Measurements from ENCODE around the gene TBC1D8. TPM values are rescaled to one million over a fixed set of nuclear protein-coding genes. Genes with fewer than 3 reads are reported as not detected.

Gene TBC1D8
- total and polyA plus RNA-seq, 9 of the 15 experiments (the other 6 are each of a cell fraction or from before 2014, with no cell fraction given), result 0.36 to 1.3 (median 0.82) TPM

DNA sequence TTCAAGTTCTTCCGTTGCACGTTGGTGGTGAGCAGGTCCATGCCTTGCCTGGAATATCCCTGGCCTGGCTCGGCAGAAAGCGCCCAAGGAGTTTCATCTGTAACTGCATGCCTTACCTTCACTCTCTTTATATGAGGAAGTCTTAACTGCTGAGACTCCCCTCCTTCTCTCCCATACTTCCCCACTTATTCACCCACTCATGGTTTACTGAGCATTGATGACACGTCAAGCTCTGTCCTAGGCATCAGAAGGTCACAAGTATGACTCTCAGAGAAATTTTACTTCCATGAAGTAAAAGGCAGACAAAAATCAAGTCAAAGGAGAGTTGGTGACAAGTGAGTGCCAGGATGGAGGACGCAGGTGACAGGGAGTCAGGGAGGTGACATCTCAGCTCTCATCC, 68.2 kb downstream of the TBC1D8 start:
- H4K20me1 ChIP-seq (replicated peaks; ENCODE audit: control insufficient read depth, insufficient read depth, low read length), result no peaks in the 10 kb centered on the region
- no peak overlapping the region for H3K9ac ChIP-seq (ENCODE audit: insufficient read depth in 1 of 2, low read depth in 2 of 2, low read length in 2 of 2)
- no peak overlapping the region for H3K4me3 ChIP-seq
- H3K9me1 ChIP-seq (ENCODE audit: control insufficient read depth, insufficient read depth, low read length), result no peaks in the 10 kb centered on the region
- ATAC-seq (no peak), DNase-seq (ENCODE audit: extremely low read depth in 1 of 4, low spot score in 3 of 4) (no peak), FAIRE-seq (no peak)
- TF ChIP-seq ZNF263 (CRISPR knock-in tag; IDR thresholded peaks at IDR 0.05; ENCODE audit: borderline replicate concordance), result no peak
- no peak for TF ChIP-seq MEF2A (IDR thresholded peaks at IDR 0.05; ENCODE audit: control insufficient read depth, low read depth, low read length)
- TF ChIP-seq GATAD2A (IDR thresholded peaks at IDR 0.05), result no peak
- TF ChIP-seq, protein P1, sequence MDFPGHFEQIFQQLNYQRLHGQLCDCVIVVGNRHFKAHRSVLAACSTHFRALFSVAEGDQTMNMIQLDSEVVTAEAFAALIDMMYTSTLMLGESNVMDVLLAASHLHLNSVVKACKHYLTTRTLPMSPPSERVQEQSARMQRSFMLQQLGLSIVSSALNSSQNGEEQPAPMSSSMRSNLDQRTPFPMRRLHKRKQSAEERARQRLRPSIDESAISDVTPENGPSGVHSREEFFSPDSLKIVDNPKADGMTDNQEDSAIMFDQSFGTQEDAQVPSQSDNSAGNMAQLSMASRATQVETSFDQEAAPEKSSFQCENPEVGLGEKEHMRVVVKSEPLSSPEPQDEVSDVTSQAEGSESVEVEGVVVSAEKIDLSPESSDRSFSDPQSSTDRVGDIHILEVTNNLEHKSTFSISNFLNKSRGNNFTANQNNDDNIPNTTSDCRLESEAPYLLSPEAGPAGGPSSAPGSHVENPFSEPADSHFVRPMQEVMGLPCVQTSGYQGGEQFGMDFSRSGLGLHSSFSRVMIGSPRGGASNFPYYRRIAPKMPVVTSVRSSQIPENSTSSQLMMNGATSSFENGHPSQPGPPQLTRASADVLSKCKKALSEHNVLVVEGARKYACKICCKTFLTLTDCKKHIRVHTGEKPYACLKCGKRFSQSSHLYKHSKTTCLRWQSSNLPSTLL (IDR thresholded peaks at IDR 0.05), result no peak
- TF ChIP-seq LCOR (CRISPR knock-in tag; IDR thresholded peaks at IDR 0.05), result no peak
- no peak for TF ChIP-seq BACH1 (tag; IDR thresholded peaks at IDR 0.05)
- TF ChIP-seq ZNF707 (CRISPR knock-in tag; conservative IDR thresholded peaks at IDR 0.05), result no peak
- TF ChIP-seq, protein P2, sequence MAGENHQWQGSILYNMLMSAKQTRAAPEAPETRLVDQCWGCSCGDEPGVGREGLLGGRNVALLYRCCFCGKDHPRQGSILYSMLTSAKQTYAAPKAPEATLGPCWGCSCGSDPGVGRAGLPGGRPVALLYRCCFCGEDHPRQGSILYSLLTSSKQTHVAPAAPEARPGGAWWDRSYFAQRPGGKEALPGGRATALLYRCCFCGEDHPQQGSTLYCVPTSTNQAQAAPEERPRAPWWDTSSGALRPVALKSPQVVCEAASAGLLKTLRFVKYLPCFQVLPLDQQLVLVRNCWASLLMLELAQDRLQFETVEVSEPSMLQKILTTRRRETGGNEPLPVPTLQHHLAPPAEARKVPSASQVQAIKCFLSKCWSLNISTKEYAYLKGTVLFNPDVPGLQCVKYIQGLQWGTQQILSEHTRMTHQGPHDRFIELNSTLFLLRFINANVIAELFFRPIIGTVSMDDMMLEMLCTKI (IDR thresholded peaks at IDR 0.05; ENCODE audit: partially characterized antibody), result no peak
- CTCF ChIA-PET (ENCODE audit: low intra/inter-chr PET ratio), result no interaction called here
- intact Hi-C loops (cut with micrococcal nuclease), result no loop called here
- no peaks in the 10 kb centered on the region for H3K9me3 ChIP-seq (replicated peaks; ENCODE audit: control insufficient read depth, insufficient read depth, low read depth, low read length)
- no peaks in the 10 kb centered on the region for H3K36me3 ChIP-seq (ENCODE audit: control insufficient read depth, insufficient read depth, low read length)
- POLR2A ChIA-PET, result interaction anchor here (0.6 to 1.0 kb wide), 2 partner anchors 448 to 1263 kb away, joined by 3 read pairs; no protein-coding TSS in a partner anchor
- in situ Hi-C loops (cut with MboI), result no loop called here
- peaks cover 17 to 58% of the 10 kb centered on the region in 2 experiments; a peak in 4 of 5 replicates for H3K27me3 ChIP-seq (ENCODE audit: control insufficient read depth in 2 of 2, insufficient read depth in 2 of 2, low read length in 2 of 2)
- WGBS (ENCODE audit: insufficient coverage, low coverage, missing lambda C conversion rate), result 0% methylated on average over 6 of the region's 6 CpGs
- no peak overlapping the region for H2AFZ ChIP-seq (ENCODE audit: low read depth, low read length)
- H3K4me1 ChIP-seq (replicated peaks in 1 of 2; ENCODE audit: control insufficient read depth in 2 of 2, insufficient read depth in 2 of 2, low read length in 2 of 2), result no peaks in the 10 kb centered on the region
- no peak overlapping the region for H3K4me2 ChIP-seq (ENCODE audit: insufficient read depth, low read length)
- no peaks in the 10 kb centered on the region for H3K79me2 ChIP-seq (ENCODE audit: control insufficient read depth, insufficient read depth, low read length)
- BruUV-seq (replicated peaks), result no TSS peak
- no peak overlapping the region for H3K27ac ChIP-seq (ENCODE audit: extremely low read depth, low read depth, low read length)

All from K562 (cell line).